AG04449 (cell line): ENCODE measurements around the gene ZBTB40.

Experiments
- CTCF ChIA-PET: fragments of 350-600 bp; formaldehyde crosslinking; extraction: SDS; loops from one replicate; lab custom pipeline; 2021; ENCODE audit warnings: antibody characterized with exemption; lab: Yijun Ruan, JAX
- POLR2A ChIA-PET: fragments of 400-600, 350-600 bp; formaldehyde crosslinking; extraction: SDS; loops from one replicate; lab custom pipeline; 2020; ENCODE audit warnings: antibody characterized with exemption, inconsistent platforms; lab: Yijun Ruan, JAX
- DNase-seq: peaks from one replicate; pipeline ENCODE4 v3.0.0-alpha.2; 2010; ENCODE audit warnings: low read depth, low spot score
- H3K4me3 ChIP-seq: 2 replicates; pipeline ENCODE4 v1.5.1; 2011; ENCODE audit warnings: low read depth, mild to moderate bottlenecking, control low read depth, low read length
- CTCF ChIP-seq: IDR thresholded peaks from one replicate; pipeline ENCODE4 v1.5.1; 2011; ENCODE audit warnings: mild to moderate bottlenecking, moderate library complexity, low read length, control low read depth, inconsistent platforms; ENCODE audit not compliant: insufficient read depth; ENCODE audit errors: missing control alignments

The ZBTB40 gene

GRCh38 chr1:22557341-22557950 lies 105.8 kb downstream of the ZBTB40 start:
- H3K4me3 ChIP-seq = no peak overlapping the region
- DNase-seq = no peak
- no peak for TF ChIP-seq CTCF
- ChIA-PET POLR2A (no interaction called here), CTCF (no interaction called here)

- CTCF ChIA-PET = interaction anchor here (1.1 kb wide), 1 partner anchor 21 kb away, joined by 4 read pairs; no protein-coding TSS in a partner anchor
- TF ChIP-seq CTCF = no peak
- POLR2A ChIA-PET = no interaction called here
- H3K4me3 ChIP-seq = no peak within 1 kb of the TSS
- no peak for DNase-seq
These were observed 111.2 kb downstream of the ZBTB40 start, which contains the start of gene EPHA8 for GRCh38 chr1:22562584-22563583. Gene EPHA8, plus strand, starts transcription at chr1:22563489. Its CDS starts 147 bp downstream, at chr1:22563636.

GRCh38 chr1:22563671-22564602 lies 112.3 kb downstream of the ZBTB40 start:
- CTCF ChIA-PET = no interaction called here
- no peak overlapping the region for H3K4me3 ChIP-seq
- POLR2A ChIA-PET = no interaction called here
- DNase-seq = no peak
- TF ChIP-seq CTCF = no peak

- no peak overlapping the region for H3K4me3 ChIP-seq
- no peak for TF ChIP-seq CTCF
- POLR2A ChIA-PET = no interaction called here
- CTCF ChIA-PET = no interaction called here
- DNase-seq = no peak
These were observed 114.5 kb downstream of the ZBTB40 start for GRCh38 chr1:22566161-22566560.

GRCh38 chr1:22567197-22567596 lies 115.5 kb downstream of the ZBTB40 start:
- TF ChIP-seq CTCF = no peak
- H3K4me3 ChIP-seq = no peak overlapping the region
- no peak for DNase-seq
- CTCF ChIA-PET = no interaction called here
- POLR2A ChIA-PET = no interaction called here

- H3K4me3 ChIP-seq = no peak overlapping the region
- no peak for DNase-seq
- ChIA-PET POLR2A (no interaction called here), CTCF (no interaction called here)
- TF ChIP-seq CTCF = no peak
These were observed 116.3 kb downstream of the ZBTB40 start for GRCh38 chr1:22567994-22568393.
